GM23338 (cell line): ENCODE measurements around the gene NSUN4.

Source experiments
- CREB1 ChIP-seq: fragments of 250-450 bp; sonication (Bioruptor Pico); IDR thresholded peaks from 2 replicates; pipeline ENCODE4 v1.5.0; 2020; ENCODE audit warnings: low read depth, mild to moderate bottlenecking, moderate library complexity
- CTCF ChIP-seq, 2 experiments: fragments of 200-600 bp in 1 of 2; sonication (generic) in 1 of 2; conservative IDR thresholded peaks; 2 replicates each; pipeline versions ENCODE4 v1.5.1 to v1.6.1; 2016 to 2017; ENCODE audit warnings: antibody characterized with exemption in 2 of 2, low read depth in 2 of 2, mild to moderate bottlenecking in 2 of 2, moderate library complexity in 1 of 2
- EZH2 ChIP-seq: fragments of 200-600 bp; sonication (generic); IDR thresholded peaks from one replicate; pipeline ENCODE4 v1.8.0; 2017; ENCODE audit warnings: antibody characterized with exemption, mild to moderate bottlenecking, low read depth; ENCODE audit not compliant: unreplicated experiment
- EZH2phosphoT487 ChIP-seq: fragments of 200-600 bp; sonication (generic); IDR thresholded peaks from one replicate; pipeline ENCODE4 v1.8.1; 2018; ENCODE audit warnings: antibody characterized with exemption; ENCODE audit not compliant: unreplicated experiment
- JUNB ChIP-seq: IDR thresholded peaks from one replicate; pipeline ENCODE4 v1.6.1; 2016; ENCODE audit warnings: antibody characterized with exemption; ENCODE audit not compliant: unreplicated experiment
- POLR2AphosphoS5 ChIP-seq: IDR thresholded peaks from 2 replicates; pipeline ENCODE4 v1.6.1; 2016; ENCODE audit warnings: antibody characterized with exemption, low read depth
- ZNF114 ChIP-seq: fragments of 250-450 bp; sonication (Bioruptor Pico); IDR thresholded peaks from 2 replicates; pipeline ENCODE4 v1.5.0; 2020; ENCODE audit warnings: mild to moderate bottlenecking, moderate library complexity
- ZNF331 ChIP-seq: fragments of 250-450 bp; sonication (Bioruptor Pico); IDR thresholded peaks from 2 replicates; pipeline ENCODE4 v1.5.0; 2020; ENCODE audit warnings: low read depth, mild to moderate bottlenecking, moderate library complexity
- TF ChIP-seq, protein P1 (sequence below): IDR thresholded peaks from one replicate; pipeline ENCODE4 v1.6.1; 2018; ENCODE audit warnings: antibody characterized with exemption; ENCODE audit not compliant: unreplicated experiment
- TF ChIP-seq, protein P2 (sequence below): IDR thresholded peaks from 2 replicates; pipeline ENCODE4 v1.6.1; 2016; ENCODE audit warnings: antibody characterized with exemption

DNA sequence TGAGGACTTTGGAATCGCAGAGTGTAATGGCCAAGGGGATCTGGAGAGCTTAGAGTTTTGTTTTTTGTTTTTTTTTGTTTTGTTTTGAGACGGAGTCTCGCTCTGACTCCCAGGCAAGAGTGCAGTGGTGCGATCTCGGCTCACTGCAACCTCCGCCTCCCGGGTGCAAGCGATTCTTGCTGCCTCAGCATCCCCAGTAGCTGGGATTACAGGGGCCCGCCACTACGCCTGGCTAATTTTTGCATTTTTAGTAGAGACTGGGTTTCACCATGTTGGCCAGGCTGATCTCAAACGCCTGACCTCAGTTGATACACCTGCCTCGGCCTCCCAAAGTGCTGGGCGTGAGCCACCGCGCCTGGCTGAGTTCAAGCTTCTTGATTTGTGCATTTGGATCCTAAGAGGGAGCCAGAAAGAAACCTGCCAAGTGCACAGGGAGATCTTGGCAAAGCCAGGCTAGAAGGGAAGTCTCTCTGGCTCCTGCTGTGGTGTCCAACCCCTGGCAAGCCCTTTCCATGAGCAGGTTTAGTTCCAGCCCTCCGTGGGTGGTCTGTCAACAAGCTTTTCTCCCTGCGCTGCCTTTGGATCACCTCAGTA, 54.4 kb downstream of the NSUN4 start:
- TF ChIP-seq CTCF (conservative IDR thresholded peaks at IDR 0.05; ENCODE audit: low read depth in 2 of 2): no peak
- no peak for TF ChIP-seq EZH2
- no peak for TF ChIP-seq EZH2phosphoT487
- no peak for TF ChIP-seq POLR2AphosphoS5
- TF ChIP-seq, protein P1, sequence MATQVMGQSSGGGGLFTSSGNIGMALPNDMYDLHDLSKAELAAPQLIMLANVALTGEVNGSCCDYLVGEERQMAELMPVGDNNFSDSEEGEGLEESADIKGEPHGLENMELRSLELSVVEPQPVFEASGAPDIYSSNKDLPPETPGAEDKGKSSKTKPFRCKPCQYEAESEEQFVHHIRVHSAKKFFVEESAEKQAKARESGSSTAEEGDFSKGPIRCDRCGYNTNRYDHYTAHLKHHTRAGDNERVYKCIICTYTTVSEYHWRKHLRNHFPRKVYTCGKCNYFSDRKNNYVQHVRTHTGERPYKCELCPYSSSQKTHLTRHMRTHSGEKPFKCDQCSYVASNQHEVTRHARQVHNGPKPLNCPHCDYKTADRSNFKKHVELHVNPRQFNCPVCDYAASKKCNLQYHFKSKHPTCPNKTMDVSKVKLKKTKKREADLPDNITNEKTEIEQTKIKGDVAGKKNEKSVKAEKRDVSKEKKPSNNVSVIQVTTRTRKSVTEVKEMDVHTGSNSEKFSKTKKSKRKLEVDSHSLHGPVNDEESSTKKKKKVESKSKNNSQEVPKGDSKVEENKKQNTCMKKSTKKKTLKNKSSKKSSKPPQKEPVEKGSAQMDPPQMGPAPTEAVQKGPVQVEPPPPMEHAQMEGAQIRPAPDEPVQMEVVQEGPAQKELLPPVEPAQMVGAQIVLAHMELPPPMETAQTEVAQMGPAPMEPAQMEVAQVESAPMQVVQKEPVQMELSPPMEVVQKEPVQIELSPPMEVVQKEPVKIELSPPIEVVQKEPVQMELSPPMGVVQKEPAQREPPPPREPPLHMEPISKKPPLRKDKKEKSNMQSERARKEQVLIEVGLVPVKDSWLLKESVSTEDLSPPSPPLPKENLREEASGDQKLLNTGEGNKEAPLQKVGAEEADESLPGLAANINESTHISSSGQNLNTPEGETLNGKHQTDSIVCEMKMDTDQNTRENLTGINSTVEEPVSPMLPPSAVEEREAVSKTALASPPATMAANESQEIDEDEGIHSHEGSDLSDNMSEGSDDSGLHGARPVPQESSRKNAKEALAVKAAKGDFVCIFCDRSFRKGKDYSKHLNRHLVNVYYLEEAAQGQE: no peak
- TF ChIP-seq CREB1 (CRISPR knock-in tag): no peak
- no peak for TF ChIP-seq JUNB
- no peak for TF ChIP-seq ZNF114
- TF ChIP-seq ZNF331 (CRISPR knock-in tag): no peak
- TF ChIP-seq, protein P2, sequence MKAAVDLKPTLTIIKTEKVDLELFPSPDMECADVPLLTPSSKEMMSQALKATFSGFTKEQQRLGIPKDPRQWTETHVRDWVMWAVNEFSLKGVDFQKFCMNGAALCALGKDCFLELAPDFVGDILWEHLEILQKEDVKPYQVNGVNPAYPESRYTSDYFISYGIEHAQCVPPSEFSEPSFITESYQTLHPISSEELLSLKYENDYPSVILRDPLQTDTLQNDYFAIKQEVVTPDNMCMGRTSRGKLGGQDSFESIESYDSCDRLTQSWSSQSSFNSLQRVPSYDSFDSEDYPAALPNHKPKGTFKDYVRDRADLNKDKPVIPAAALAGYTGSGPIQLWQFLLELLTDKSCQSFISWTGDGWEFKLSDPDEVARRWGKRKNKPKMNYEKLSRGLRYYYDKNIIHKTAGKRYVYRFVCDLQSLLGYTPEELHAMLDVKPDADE: no peak
